Right ventricle myocardium inferior (tissue), 1 donor: Measurements from ENCODE around the gene TCERG1. TPM values are rescaled to one million over a fixed set of nuclear protein-coding genes. Genes with fewer than 3 reads are reported as not detected.
A peak's percentile ranks its signal among the peaks of the same experiment; 100 is the strongest.

Experiments
- ATAC-seq: fragments of 200-7000 bp; cut with Tn5 transposase; one replicate; pipeline ENCODE4 v1.9.1; 2020; ENCODE audit warnings: mild to moderate bottlenecking, moderate library complexity
- DNase-seq: peaks from one replicate; pipeline ENCODE4 v3.0.0; 2021; ENCODE audit errors: missing footprints
- intact Hi-C: fragments of 100-400 bp; cut with DNase I; formaldehyde crosslinking; loops from one replicate; pipeline ENCODE4 v1.11.0; 2022
- long read RNA-seq: library from polyadenylated mRNA; unstranded; transcript quantifications from one replicate; pipeline ENCODE4 v2.0.0, GENCODE V29; 2021
- total RNA-seq: library from RNA; stranded (reverse); fragmentation: NEBNext Ultra II Directional; extraction: Animal tissue kit (Norgen Biotek cat#: 25700); gene quantifications from one replicate; pipeline ENCODE4 v1.2.1, GENCODE V29; 2021
- donor health status: DM: no; HTN: yes; CAD: no; lungs with severe emphysema.

The TCERG1 gene
- total RNA-seq = 16.4 TPM
- long read RNA-seq, partial matches to known transcripts = 1 of 4 reads
- long read RNA-seq, other reads (novel, unspliced or antisense) = 2 of 4 reads

DNA sequence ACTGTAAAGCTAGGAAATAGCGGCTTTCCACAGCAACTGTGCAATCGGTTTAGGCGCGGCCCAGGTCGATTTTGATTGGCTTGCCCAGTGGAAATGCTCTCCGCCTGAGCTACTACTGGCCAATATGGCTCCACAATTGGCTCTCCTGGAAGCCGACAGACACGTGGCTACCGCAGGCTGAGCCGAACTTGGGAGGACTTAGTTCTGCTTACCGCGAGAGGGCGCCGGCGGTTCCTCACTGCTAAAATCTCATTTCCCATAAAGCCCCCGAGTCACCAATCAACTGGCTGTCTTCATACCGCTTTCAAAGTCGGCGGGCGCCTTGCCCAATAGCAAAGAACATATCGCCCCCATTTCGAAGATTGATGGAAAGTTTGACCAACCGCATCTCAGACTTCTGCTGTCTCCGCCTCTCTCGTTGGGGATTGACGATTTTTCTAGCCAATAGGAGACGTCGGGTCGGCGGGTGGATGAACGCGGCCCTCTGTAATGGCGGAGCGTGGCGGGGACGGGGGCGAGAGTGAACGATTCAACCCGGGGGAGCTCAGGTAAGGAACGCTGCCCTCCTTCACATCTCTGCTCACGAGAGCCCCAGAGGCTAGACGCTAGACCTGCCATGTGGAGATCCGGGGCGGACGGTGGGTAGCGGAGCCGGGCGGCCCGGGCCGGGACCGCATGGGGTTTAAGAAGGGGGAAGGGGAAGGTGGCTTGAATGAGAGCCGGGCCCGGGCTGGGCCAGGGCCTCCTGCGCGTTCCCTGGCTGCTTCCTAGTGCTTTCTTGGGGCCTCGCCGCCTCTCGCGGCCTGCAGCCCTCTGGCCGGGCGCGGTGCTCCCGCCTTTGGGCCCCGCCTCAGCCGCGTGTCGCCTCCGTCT lies at the start of gene TCERG1:
TCERG1 (plus strand) TSS at position 473 of the 873 bp plus-strand sequence; CDS start at position 490, 17 bp downstream.
- intact Hi-C loops = no loop called here
- ATAC-seq (peak; percentile 97), DNase-seq (peak; percentile 99)

DNA sequence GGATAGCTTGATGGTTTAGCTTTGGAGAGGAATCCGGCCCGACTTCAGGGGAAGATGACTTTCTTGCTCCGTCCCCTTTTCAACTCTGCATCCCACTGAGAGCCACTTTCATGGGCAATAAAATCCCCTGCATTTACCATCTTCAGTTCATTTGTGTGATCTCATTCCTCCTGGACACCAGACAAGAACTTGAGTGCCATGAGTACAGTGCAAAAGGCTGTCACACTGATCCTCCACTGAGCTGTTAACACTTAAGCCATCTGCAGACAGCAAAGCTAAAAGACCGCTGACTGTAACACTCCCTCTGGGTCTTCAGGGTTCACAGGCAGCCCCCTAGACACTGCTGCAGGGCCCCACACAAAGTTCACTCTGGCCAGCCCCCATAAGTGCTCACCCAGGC lies 48.3 kb upstream of the TCERG1 start:
- DNase-seq (no peak), ATAC-seq (no peak)
- intact Hi-C loops = no loop called here

DNA sequence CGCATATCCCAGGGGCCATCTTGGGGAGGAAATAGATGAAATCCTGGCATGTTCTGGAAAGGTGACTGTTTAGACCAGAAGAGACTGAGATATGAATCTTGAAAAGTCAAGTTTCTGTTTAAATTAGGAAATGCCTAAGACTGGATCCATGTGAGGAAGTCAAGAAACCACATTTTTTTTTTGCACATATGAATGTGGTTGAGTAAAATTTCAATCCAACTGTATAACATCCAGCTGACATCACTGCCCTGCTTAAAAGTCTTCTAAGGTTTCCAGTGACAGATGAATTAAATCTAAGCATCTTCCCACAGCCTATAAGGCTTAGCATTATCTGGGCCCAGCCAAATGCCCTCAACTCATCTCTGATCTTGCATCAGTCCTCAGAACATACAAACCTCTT lies 47.7 kb upstream of the TCERG1 start:
- no peak for DNase-seq
- no peak for ATAC-seq
- intact Hi-C loops = no loop called here

DNA sequence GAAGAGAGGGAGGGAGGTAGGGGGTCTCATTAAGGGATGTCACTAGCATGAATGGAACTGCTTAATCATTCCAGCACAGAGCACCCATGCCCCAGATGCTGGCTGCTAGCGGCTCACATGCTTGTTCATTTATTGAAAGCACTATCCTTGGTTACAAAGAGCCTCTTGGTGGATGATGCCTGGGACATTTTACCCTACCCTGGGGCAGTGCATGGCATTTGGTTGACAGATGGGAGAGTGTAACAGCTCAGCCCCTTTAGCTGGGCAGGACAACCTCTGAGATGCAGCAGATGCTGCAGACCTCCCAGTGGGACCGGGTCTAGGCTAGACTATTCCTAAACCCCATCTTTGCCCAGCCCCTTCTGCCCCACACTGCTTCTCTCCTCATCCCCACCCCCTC lies 46.9 kb upstream of the TCERG1 start:
- DNase-seq (no peak), ATAC-seq (no peak)
- intact Hi-C loops = no loop called here

DNA sequence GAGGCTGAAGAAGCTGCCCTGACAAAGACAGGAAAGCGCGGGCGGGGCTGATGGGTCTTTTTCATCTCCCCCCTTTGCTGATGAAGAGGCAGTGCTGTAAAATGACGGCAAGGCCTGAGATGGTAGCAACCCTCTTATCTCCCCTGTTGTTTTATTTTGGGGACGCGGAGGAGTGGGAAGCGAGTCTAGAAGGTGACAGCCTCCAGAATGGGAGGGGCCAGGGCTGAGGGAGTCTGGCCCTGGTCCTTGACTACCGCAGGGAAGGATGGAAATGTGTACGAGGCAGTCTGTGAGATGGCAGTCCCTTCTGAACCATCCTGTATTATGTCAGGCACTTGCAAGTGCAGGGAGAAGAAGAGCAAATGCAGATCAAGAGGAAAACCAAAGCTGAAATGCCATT lies 46.1 kb upstream of the TCERG1 start:
- ATAC-seq (no peak), DNase-seq (no peak)
- intact Hi-C loops = no loop called here

DNA sequence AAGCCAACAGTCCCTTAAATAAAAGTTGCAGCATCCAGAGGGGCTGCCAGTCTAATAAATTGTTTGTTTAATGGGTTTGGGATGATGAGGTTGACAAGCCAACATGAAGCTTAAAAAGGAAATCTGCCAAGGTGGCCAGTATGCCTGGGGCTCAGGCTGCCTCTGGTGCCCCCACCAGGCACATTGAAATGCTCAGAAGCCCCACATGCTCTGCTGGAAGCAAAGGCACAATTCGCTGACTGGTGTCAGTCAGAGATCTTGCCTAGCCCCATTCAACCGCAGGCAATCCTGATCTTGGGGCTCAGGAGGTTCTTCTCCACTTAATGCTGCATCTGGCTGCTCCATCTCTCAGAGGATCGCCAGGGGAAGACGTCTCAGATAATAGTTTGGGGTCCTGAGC lies 44.2 kb upstream of the TCERG1 start:
- intact Hi-C loops = no loop called here
- no peak for DNase-seq
- ATAC-seq = no peak

DNA sequence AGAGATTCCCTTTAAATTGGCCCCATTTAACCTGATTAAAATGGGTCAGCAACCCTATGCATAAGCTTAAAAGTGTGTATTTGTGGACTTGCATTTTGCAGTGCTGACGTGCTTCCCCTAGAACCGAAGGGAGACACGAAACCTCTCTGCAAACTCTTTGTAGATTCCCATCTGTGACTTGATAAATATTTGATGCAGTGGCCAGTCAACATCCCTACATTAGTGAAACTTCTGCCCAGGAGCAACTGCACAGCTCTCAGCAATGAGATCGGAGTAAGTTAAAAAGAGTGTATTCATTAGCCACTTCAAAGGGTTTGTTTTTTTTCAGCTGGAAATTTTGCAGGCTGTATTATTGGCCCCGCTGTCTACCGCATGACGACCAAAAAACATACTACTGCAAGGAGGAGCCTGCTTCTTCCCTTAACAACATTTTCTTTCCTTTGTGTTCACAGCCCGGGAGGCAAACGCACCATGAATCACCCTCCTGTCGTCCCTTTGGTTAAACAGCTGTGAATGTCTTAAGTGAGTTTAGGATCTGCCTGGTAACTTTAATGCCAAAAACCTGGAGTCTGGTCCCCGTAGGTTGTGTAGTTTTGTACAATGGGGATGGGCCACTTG lies 38.0 kb upstream of the TCERG1 start:
- DNase-seq (no peak), ATAC-seq (no peak)

DNA sequence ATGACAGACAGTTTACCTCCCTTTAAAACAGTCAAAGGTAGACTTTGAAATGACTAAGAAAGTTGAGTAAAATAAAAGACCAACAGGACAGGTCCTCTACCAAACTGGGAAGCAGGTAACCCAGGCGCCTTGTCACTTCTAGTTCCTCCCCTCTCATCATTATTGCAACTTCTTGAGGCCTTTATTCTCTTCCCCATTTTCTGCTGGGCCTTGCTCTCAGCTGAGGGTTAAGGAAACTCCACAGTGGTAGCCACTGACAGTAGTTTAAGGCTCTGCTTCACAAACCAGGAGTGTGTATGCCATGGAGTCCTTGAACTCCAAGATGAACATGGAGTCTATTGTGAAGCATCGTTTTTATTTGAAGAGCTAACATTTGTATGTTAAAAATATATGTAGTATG lies 36.9 kb upstream of the TCERG1 start:
- intact Hi-C loops = no loop called here
- no peak for ATAC-seq
- no peak for DNase-seq

More for the DNA sequence above, 38.0 kb upstream of the TCERG1 start:
- intact Hi-C loops = no loop called here

DNA sequence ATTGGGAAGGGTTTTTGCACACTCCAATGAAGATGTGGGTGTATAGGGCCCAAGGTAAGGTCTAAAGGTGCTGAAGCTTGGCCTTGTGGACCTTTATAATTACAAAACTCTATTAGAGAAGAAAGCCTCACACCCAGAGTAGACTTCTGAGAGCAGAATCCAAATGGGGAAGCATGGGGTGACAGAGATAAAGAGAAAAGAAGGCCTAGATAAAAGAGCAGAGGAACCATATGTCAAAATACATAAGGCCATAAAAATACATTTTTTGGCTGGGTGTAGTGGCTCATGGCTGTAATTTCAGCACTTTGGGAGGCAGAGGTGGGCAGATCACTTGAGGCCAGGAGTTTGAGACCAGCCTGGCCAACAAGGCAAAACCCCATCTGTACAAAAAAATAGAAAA lies 27.4 kb upstream of the TCERG1 start:
- ATAC-seq (no peak), DNase-seq (no peak)
- intact Hi-C loops = no loop called here

DNA sequence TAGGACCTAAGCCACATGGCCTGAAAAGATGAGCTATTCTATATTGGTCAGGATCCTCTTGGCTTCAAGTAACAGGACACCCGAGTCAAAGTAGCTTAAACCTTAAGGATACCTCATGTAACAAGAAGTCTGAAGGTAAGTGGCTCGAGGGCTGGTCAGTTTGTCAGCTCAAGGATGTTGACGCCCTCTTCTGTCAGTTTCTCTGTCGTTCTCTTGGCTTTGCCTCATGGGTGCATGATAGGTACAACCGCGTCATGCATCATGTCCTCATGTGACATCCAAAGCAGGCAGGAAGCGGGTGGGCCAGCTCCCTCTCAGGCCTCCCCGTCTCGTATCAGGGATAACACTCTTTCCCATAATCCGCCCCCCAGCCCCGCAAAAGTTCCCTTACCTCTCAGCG lies 22.1 kb upstream of the TCERG1 start:
- intact Hi-C loops = loop anchor here (1.0 kb wide), 1 partner anchor 243 kb away; the partner anchor contains the start of gene LARS1
- DNase-seq = no peak
- no peak for ATAC-seq

DNA sequence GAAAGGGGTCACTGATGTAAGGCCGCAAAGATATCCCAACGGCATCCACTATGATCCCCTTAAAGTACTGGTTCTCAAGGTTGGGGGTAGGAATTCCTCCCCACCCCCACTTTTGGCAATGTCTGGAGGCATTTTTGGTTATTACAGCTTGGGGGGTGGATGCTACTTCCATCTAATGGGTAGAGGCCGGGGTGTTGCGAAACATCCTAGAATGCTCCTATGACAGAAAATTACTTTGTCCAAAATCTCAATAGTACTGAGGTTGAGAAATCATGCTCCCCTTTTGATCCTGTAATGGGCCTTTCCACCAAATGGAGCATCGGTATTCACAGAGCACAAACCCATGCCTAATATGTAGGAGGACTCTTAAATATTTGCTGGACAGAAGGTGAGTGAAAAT lies 20.8 kb upstream of the TCERG1 start:
- DNase-seq (no peak), ATAC-seq (no peak)
- intact Hi-C loops = no loop called here

DNA sequence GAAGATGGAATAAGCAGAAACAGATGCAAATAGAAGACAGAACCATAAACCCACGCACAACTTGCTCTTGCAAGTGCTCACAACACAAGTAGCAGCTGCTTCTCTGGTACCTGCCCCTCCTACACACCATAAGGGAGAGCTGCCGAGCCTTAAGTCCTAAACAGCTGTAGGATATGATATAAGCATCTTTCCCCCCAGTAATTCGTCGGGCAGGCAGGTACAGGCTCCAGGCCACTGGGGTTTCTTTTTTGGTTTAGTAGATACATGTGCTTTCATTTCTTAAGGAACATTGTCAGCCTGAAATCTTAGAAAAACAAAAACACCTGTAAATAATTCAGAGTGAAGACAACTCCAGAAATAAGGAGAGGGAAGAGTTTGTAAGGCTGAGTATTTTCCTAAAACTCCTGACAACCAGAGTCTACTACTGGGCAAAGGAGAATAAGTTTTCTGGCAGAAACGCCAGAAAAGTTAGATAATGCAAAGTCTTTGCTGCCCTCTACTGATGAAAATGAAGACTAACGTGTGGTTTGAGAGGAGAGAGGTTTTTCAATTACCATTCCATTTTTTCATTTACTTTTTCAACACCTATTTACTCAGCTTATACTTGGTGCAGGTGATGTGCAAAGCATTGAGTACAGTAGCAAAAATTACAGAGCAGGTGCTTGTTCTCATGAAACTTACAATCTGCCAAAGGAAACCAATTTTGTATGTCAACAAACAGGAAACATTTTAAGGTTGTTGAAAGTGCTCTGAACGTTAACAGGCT lies 20.1 kb upstream of the TCERG1 start:
- DNase-seq (no peak), ATAC-seq (peak; percentile 16)
- intact Hi-C loops = loop anchor here (1.0 kb wide), 1 partner anchor 136 kb away; no protein-coding TSS in a partner anchor

DNA sequence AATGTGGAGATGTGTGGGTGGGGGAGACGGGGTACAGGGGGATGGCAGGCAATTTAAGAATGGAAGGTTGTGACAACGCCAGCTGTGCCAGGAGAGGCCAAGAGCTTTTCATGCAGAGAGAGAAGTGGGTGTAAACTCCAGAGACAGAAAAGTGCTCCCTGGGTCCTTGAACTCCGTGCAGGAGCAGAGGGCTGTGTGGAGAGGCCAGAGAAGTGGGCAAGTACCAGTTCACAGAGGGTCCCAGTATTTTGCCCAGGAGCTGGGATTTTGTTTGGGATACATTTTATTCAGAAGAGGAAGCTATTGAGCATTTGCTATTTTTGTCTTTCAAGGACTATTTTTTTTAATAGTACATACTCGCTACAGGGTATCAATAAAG lies 19.5 kb upstream of the TCERG1 start:
- no peak for DNase-seq
- intact Hi-C loops = loop anchor here (1.0 kb wide), 1 partner anchor 136 kb away; no protein-coding TSS in a partner anchor
- no peak for ATAC-seq

DNA sequence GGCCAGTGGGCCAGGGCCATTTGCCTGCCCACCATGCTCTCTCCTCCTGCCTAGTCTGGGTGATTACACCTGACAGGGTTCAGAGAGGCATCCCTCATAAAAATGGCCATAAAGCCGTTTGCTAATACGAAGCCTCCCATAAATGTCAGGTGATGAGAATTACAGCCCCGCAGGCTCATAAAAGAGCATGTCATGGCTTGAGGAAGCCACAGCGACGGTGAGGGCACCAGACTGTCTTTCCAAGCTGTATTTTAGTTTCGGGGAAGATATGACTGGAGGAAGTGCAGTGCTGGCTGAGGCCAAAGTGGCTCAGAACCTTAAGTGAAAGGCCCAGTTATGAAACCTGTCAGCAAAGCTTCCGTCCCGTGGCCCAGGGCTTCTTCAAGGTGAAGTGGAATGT lies 18.5 kb upstream of the TCERG1 start:
- no peak for DNase-seq
- ATAC-seq = no peak
- intact Hi-C loops = no loop called here

DNA sequence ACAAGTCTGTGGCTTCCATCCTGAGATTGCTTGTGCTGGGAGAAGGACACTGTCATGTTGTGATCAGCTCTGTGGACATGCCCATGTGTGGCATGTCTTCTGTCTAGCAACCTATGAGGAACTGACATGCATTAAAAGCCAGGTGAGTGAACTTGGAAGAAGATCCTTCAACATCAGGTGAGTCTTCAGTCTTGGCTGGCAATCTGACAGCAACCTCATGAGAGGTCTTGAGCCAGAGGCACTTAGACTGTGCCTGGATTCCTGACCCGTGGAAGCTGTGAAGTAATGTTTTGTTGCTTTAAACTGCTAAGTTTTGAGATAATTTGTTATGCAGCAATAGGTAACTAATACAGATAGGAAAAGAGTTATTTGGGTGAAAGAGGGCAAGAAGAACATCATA lies 6.8 kb upstream of the TCERG1 start:
- no peak for DNase-seq
- intact Hi-C loops = no loop called here
- no peak for ATAC-seq

DNA sequence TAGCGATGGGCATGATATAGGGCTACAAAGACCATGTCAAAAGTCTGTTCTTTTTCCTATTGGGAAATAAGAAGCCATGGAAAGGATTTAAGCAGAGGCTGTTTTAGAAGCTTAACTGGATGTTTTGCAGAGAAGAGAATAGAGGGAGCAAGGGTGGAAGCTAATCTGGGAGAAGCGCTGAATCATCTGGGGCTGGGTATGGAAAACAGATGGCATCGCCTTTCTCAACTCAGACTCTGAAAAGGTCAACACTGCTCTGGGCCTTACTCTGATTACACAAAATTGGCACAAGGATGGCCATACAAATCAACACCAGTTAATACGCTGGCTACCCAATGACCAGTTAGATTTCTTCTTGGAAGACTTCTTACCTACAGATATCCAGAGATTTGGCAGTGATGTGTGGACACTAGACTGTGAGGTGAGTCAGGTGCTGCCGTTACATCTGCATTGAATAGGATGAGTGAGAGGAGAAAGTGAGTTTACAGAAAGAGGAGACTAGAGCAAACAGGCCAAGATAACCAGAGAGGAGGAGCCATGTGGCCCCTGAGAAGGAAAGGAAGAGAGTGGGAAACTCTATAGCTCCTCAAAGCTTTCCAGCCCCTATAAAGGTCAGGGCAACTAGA lies 6.2 kb upstream of the TCERG1 start:
- no peak for ATAC-seq
- DNase-seq = no peak
- intact Hi-C loops = no loop called here

DNA sequence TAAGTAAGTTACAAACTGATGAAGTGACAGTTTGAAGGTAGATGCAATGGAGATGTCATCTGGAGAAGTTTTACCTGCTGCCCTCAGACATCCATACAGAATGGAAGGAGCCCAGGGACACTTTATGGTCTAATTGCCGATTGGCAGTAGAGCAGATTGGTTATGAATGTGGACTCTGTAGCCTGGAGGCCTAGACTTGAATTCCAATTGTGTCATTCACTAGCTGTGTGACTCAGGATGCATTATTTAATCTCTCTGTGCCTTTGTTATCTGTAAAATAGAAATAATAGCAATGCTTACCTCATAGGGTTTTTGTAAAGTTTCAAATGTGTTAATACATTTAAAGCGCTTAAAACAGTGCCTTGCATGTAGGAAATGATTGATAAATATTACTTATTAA lies 5.2 kb upstream of the TCERG1 start:
- ATAC-seq = no peak
- intact Hi-C loops = no loop called here
- no peak for DNase-seq

DNA sequence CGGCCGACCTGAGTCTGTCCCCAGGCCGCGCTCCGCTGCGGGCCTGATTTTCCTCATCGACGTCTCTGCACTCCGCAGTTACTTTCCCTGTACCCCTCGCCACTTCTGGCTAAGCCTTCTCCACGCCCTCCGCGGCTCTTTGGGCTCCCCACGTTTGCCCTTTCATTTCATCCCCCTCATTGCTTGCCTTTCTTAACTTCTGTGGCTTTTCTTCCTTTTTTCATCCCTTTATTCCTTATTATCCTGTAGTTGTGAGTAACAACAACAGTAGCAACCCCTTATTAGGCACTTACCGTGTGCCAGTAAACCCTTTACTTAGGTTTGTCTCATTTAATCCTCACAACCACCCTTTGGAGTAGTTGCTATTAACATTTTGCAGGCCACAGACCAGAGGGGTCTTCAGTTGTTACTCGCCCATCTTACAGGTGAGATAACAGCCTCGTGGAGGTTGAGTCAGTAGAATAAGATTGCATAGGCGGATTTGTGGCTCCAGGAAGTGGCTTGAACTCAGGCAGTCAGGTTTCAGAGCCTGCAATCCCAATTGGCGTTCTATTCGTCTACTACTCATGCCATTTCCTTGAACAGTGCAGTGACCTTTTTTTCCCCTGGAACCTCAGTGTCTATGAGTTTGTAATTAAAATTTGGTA lies 724 bp downstream of the TCERG1 start:
- intact Hi-C loops = no loop called here
- ATAC-seq (no peak), DNase-seq (no peak)
